Heart left ventricle (tissue), 16 donors: ENCODE data around the gene CCDC178. TPM values are rescaled to one million over a fixed set of nuclear protein-coding genes. Genes with fewer than 3 reads are reported as not detected.

ENCODE experiments used
- ATAC-seq, 4 donors: fragments of 200-7000 bp; cut with Tn5 transposase; one replicate each; pipeline ENCODE4 v1.9.1; 2020 to 2022; ENCODE audit warnings: moderate library complexity in 4 of 4, mild to moderate bottlenecking in 3 of 4, moderate number of reproducible peaks in 1 of 4
- DNase-seq, 5 donors: peaks; one replicate each; pipeline ENCODE4 v3.0.0-alpha.2; 2020
- H3K27ac ChIP-seq, 12 donors: fragments of 200-600 bp; sonication (generic) in 4 of 12; one replicate each; pipeline versions ENCODE4 v1.5.0 to v1.8.0; 2016 to 2022; ENCODE audit warnings: mild to moderate bottlenecking in 2 of 12
- H3K27me3 ChIP-seq, 9 donors: fragments of 200-600 bp; sonication (generic) in 2 of 9; one replicate each; pipeline versions ENCODE4 v1.5.1 to v1.8.0; 2016 to 2022; ENCODE audit warnings: mild to moderate bottlenecking in 3 of 9
- H3K36me3 ChIP-seq, 9 donors: fragments of 200-600 bp; sonication (generic) in 2 of 9; one replicate each; pipeline versions ENCODE4 v1.5.0 to v1.8.0; 2018 to 2022; ENCODE audit warnings: mild to moderate bottlenecking in 2 of 9
- H3K4me1 ChIP-seq, 12 donors: fragments of 200-600 bp; sonication (generic) in 4 of 12; one replicate each; pipeline versions ENCODE4 v1.5.0 to v1.8.0; 2016 to 2022; ENCODE audit warnings: mild to moderate bottlenecking in 3 of 12
- H3K4me3 ChIP-seq, 12 donors: fragments of 200-600 bp; sonication (generic) in 4 of 12; one replicate each; pipeline versions ENCODE4 v1.5.0 to v1.8.0; 2017 to 2022; ENCODE audit warnings: mild to moderate bottlenecking in 9 of 12, moderate library complexity in 4 of 12
- H3K9me3 ChIP-seq, 12 donors: fragments of 200-600 bp; sonication (generic) in 4 of 12; one replicate each; pipeline versions ENCODE4 v1.5.0 to v1.8.0; 2016 to 2022; ENCODE audit warnings: mild to moderate bottlenecking in 1 of 12
- CTCF ChIP-seq, 12 donors: fragments of 200-600 bp; sonication (generic) in 4 of 12; IDR thresholded peaks; one replicate each; pipeline versions ENCODE4 v1.5.0 to v1.8.0; 2018 to 2022; ENCODE audit warnings: antibody characterized with exemption in 12 of 12, mild to moderate bottlenecking in 5 of 12
- POLR2A ChIP-seq, 2 donors: fragments of 450-650 bp; IDR thresholded peaks; one replicate each; pipeline ENCODE4 v1.6.1; 2017; ENCODE audit warnings: antibody characterized with exemption in 2 of 2, mild to moderate bottlenecking in 2 of 2, moderate library complexity in 2 of 2
- WGBS, 4 donors: extraction: QIAGEN DNeasy Blood & Tissue Kit in 2 of 4; methylation state at CpG; one replicate each; pipeline versions ENCODE4 v1.1.5 to v1.1.7; 2013 to 2018; 5-methylcytosine and 5-hydroxymethylcytosine counted together
- intact Hi-C, 10 donors: fragments of 100-400 bp; cut with DNase I; formaldehyde crosslinking; loops; one replicate each; pipeline versions ENCODE4 v1.11.1 to v1.14.2; 2022
- polyA plus RNA-seq, 2 donors: library from polyadenylated mRNA; stranded (reverse); fragments of 200-250 nt; gene quantifications; one replicate each; pipeline ENCODE4 v1.2.3, GENCODE V29; 2013
- total RNA-seq, 9 donors: library from RNA; depleted of rRNA in 2 of 9; stranded (reverse); fragments of >200 nt in 2 of 9; fragmentation: NEBNext Ultra II Directional in 3 of 9; extraction: Animal tissue kit (Norgen Biotek cat#: 25700) in 3 of 9; gene quantifications; one replicate each; pipeline versions ENCODE4 v1.1.0 to v1.2.4, GENCODE V29; 2016 to 2023
- donor health status: ischemic (EF 13 %, LVEDD 7.1; RV severe dilation, severe dysfunction).
- donor health status: healthy with polysubstance abuse.
- donor health status: DM: no; HTN: yes; CAD: no.
- donor health status: DM: no; HTN: no; CAD: no.
- donor health status: ischemic (EF 25% LVEDD 6.9; RV normal size, moderate dysfunction).
- donor health status: ischemic (EF 25% LVEDD 5.7; RV mildly dilated, moderate dysfunction).
- donor health status: healthy.
- donor health status: DM: yes; HTN: yes; CAD: no.
- donor health status: ischemic (EF 35%, LVEDD 5.7; RV mildly dilated, moderate dysfunction).
- donor health status: nonischemic (EF 11% LVEDD 7.7; RV severe dilation, severe dysfunction).
- donor health status: DM: yes; HTN: yes; CAD: no.
- donor health status: PGD.
- donor health status: ischemic (EF 29% LVEDD 5.4; RV normal size, mild dysfunction).
- donor health status: nonischemic (EF 23%, LVEDD 6.1; RV moderate dilation, normal function).

The CCDC178 gene
- total and polyA plus RNA-seq, 11 donors, result 0.23 to 1.00 (median 0.41) TPM; not detected in 3

GRCh38 chr18:33459612-33460011, 19.1 kb upstream of the CCDC178 start:
- ATAC-seq (no peak), DNase-seq (no peak)
- Histone ChIP-seq H3K27ac (no peak overlapping the region), H3K9me3 (no peaks in the 10 kb centered on the region), H3K27me3 (no peaks in the 10 kb centered on the region), H3K36me3 (no peaks in the 10 kb centered on the region), H3K4me3 (no peak overlapping the region), H3K4me1 (no peaks in the 10 kb centered on the region)
- TF ChIP-seq CTCF (IDR thresholded peaks at IDR 0.05), result no peak
- TF ChIP-seq POLR2A (IDR thresholded peaks at IDR 0.05), result no peak
- intact Hi-C loops, result loop anchor here in 1 of 10 donors (10.0 kb wide), 1 partner anchor 65 kb away; no protein-coding TSS in a partner anchor

GRCh38 chr18:33446604-33447003, 6.1 kb upstream of the CCDC178 start:
- no peak overlapping the region for H3K4me3 ChIP-seq
- TF ChIP-seq CTCF (IDR thresholded peaks at IDR 0.05) (no peak), POLR2A (IDR thresholded peaks at IDR 0.05) (no peak)
- intact Hi-C loops, result loop anchor here in 3 of 10 donors (10.0 kb wide), 4 partner anchors 48 to 308 kb away; no protein-coding TSS in a partner anchor

DNA sequence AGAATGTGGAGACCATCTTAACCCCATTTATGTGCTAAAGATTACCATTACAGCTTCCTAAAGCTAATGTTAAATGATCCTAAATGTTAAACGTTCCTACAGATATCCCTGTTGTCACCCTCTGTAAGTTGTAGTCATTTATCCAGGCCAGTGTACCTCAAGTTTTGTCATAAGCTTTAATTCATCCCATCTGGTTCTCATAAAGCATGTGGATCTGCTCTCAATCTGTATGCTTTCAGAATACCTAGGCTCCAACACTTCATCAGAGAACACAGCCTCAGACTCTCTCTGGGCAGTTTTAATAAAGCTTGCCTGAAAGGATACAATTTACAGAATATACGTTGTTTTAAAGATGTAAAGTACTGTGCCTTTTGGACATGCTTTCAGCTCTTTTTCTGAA, 4.2 kb upstream of the CCDC178 start:
- WGBS, 4 donors, result 45 to 77% (median 66%) methylated on average over 2 of the region's 2 CpGs
- Histone ChIP-seq H3K9me3 (no peaks in the 10 kb centered on the region), H3K4me3 (no peak overlapping the region), H3K27me3 (peaks cover 0 to 6% (median 0%) of the 10 kb centered on the region in 9 donors), H3K36me3 (no peaks in the 10 kb centered on the region), H3K4me1 (peaks cover 0 to 3% (median 0%) of the 10 kb centered on the region in 12 donors), H3K27ac (no peak overlapping the region)
- TF ChIP-seq CTCF (IDR thresholded peaks at IDR 0.05) (no peak), POLR2A (IDR thresholded peaks at IDR 0.05) (no peak)
- ATAC-seq (no peak), DNase-seq (no peak)
- intact Hi-C loops, result loop anchor here in 4 of 10 donors (5.0 to 10.0 kb wide), 5 partner anchors 50 to 318 kb away; no protein-coding TSS in a partner anchor

More at GRCh38 chr18:33446604-33447003, 6.1 kb upstream of the CCDC178 start:
- ATAC-seq (no peak), DNase-seq (no peak)
- H3K27me3 ChIP-seq, result no peaks in the 10 kb centered on the region
- H3K27ac ChIP-seq, result no peak overlapping the region
- H3K36me3 ChIP-seq, result no peaks in the 10 kb centered on the region
- no peaks in the 10 kb centered on the region for H3K4me1 ChIP-seq
- no peaks in the 10 kb centered on the region for H3K9me3 ChIP-seq
- WGBS, 4 donors, result 0 to 70% (median 16%) methylated on average over 1 of the region's 1 CpG

GRCh38 chr18:33432857-33433256, 7.7 kb downstream of the CCDC178 start:
- Histone ChIP-seq H3K4me1 (no peaks in the 10 kb centered on the region), H3K4me3 (no peak overlapping the region), H3K36me3 (no peaks in the 10 kb centered on the region), H3K27ac (no peak overlapping the region), H3K27me3 (no peaks in the 10 kb centered on the region), H3K9me3 (no peaks in the 10 kb centered on the region)
- 77 to 91% (median 81%) methylated on average over 1 of the region's 1 CpG for WGBS, 4 donors
- no peak for TF ChIP-seq POLR2A (IDR thresholded peaks at IDR 0.05)
- TF ChIP-seq CTCF (IDR thresholded peaks at IDR 0.05), result no peak
- no peak for ATAC-seq
- no peak for DNase-seq
- intact Hi-C loops, result no loop called here
